A549 (cell line): ENCODE data around the gene CPED1.

ENCODE experiments used
- CHD2 ChIP-seq: fragments of 150-350 bp; IDR thresholded peaks from 2 replicates; pipeline ENCODE4 v1.6.1; 2014; ENCODE audit warnings: low read length; ENCODE audit not compliant: partially characterized antibody
- EHMT2 ChIP-seq: fragments of 200-600 bp; sonication (generic); IDR thresholded peaks from 2 replicates; pipeline ENCODE4 v1.6.1; 2016; ENCODE audit warnings: antibody characterized with exemption, low read depth, mild to moderate bottlenecking, moderate library complexity
- KDM1A ChIP-seq: fragments of 200-600 bp; sonication (generic); IDR thresholded peaks from 2 replicates; pipeline ENCODE4 v1.6.1; 2016; ENCODE audit warnings: low read depth, mild to moderate bottlenecking
- SMC3 ChIP-seq: fragments of >200 bp; sonication (Bioruptor Twin); formaldehyde crosslinking; IDR thresholded peaks from 3 replicates; pipeline ENCODE4 v1.6.1; 2018; ENCODE audit warnings: inconsistent platforms

- no peak for TF ChIP-seq EHMT2
- no peak for TF ChIP-seq KDM1A
- TF ChIP-seq CHD2: no peak
- TF ChIP-seq SMC3: no peak
These were observed 84.3 kb downstream of the CPED1 start for GRCh38 chr7:121072826-121073225.
